ENCODE data around the gene PIEZO2.
"Not testable (repeated sequence)": the region's sequence is repeated elsewhere in the genome, so short reads cannot be mapped to it uniquely, and the experiment has no call there.

Gene PIEZO2

DNA sequence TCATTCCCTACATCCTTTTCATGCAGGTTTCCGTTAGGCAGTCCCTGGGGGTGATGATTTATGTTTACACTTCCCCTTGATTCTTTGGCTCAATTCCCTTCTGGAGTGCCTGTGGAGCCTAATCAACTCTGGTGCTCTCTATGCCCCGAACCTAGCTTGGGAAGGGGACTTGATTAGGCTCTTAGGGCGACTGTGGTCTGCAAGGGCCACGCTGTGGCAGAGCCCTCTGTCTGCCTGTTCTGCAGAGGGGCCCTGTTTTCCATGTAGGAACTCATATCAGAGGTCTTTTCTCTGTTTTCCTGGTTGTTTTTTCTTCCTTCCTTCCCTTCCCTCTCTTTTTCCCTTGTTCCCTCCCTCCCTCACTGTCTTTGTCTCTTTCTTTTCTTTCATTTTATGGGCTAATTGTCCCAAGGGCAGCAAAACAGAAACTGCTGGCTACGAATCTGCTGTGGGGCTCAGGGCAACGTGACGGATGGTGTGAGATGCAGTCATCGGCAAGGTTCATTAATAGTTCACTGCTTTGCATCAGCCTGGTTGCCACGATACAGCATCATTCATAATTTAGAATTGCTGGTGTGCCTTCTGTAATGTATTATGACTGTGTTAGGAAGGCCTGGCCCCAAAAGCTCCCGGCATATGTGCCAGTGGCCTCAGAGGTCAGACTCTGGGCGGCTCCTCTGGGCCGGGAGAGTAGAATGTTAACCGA lies 489.0 kb downstream of the PIEZO2 start:
- no peak for DNase-seq

DNA sequence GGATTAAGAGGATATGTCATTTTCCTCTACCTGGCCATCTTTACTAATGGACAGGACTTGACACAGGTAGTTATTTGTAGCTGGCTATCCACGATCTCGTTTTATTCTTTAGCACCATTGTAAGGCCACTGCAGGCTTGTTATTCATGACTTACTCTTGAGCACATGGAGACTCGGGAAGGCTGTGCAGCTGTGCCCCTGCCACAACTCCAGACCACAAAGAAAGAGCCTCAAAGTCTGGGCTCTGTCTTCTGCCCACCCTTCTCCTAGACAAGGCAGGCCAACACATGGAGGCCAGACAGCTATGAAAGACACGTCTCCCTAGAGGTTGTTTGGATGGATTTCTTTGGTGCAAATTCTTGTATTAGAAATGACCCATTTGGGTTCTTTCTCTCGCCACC lies 489.8 kb downstream of the PIEZO2 start:
- no peak for DNase-seq

DNA sequence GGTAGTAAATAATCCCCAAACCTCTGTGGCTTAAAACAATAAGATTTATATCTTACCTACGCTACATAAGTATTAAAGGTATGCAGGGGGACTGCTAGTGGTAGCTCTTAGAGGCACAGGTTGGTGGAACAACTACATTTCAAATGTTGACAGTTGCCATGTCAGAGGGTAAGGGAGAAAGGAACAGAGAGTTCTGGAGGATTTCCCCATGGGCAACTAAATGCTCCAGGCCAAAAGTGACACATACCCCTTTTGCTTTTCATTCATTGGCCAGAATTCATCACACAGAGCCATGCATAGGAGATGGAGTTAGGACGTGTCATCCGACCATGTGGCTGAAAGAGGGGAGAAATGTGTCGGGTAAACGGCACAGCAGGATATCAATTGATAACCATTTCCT lies 490.4 kb downstream of the PIEZO2 start:
- no peak for DNase-seq

DNA sequence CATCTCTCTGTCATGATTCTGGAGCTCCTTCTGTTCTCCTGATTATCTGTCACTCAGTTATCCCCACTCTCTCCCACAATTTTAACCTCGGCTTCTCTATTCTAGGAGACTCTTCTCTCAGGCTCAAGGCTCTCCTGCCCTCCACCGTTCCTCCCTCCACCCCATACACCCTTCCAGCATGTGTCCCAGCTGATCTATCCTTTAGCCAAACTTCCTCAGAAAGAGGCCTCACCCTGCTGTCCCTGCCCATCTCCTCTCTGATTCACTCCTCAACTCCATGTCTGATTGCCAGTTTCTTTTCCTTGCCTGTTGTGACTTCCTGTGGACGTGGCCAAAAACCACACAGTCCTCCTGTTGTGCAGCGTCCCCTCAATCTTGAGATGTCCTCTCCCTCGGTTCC lies 505.4 kb downstream of the PIEZO2 start:
- not testable (repeated sequence) for DNase-seq

DNA sequence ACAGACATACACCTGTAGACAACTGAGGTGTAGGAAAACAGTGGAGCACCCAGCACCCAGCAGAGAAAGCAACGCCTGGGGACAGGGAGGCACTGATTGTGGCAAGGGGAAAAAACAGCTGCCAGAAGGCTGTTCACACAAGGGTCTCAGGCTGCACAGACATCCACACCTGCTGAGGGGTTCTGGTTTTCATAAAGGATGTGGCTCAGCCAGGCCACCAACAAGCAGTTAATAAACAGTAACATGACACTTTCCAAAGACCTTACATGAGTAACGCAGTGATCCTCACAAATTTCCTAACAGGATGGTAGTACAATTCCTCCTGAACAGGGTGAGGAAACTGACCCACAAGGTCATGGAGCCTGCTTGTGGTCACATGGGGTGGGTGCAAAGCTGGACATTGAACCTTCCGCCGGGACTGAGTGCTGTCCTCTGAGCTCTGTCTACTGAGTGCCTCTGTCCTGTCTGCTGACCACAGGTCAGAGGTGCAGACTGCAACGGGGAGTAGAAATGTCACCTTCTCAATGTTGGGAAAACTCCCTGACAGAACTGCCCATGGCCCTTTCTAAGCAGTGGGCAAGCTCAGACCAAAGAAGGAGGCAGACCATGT lies 506.3 kb downstream of the PIEZO2 start:
- not testable (repeated sequence) for DNase-seq

DNA sequence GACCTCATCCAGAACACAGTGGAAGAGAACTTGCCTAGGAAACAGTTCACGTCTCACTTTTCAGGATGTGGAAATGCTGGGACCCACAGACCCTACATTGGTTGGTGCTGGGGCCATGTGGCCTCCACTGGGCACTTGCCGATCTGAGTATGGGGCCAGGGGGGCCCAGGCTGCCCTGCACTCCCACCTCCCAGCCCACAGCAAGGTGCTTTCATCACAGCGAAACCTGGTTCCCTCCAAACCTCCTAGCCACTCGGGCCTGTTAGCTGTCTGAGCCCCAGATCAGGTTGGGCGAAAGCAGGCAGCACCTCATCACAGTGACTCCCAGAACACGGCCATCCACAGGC lies 510.9 kb downstream of the PIEZO2 start:
- DNase-seq, result not testable (repeated sequence)

DNA sequence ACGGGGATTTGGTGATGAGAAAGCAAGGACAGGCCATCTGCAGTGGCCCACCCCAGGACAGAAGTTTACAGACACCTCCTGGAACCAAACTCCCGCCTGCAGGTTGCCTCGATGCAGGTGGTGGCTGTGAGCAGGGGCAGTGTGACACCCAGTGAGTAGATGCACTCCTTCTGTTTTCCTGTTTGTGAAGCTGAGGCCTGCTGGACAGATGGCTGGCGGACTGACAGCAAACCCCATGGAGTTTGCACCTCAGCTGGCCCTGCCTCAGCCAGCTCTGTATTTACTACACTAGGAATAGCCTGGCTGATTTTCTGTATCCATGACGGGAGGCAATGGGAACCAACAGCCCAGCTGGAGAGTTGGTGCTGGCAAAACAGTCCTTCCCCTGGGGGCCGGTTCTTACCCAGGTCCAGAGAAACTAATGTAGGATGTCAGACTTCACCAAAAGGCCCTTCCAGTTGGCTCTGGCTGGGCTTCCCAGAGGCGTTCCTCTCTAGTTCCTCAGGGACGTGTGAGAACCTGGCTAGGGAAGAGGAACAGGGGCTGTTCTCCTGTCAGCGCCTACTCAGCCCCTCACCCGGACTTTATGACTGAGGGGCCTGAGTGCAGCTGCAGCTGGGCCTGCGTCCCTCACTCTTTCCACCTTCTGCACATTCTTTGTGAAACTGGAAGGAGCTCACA lies 511.4 kb downstream of the PIEZO2 start:
- not testable (repeated sequence) for DNase-seq

DNA sequence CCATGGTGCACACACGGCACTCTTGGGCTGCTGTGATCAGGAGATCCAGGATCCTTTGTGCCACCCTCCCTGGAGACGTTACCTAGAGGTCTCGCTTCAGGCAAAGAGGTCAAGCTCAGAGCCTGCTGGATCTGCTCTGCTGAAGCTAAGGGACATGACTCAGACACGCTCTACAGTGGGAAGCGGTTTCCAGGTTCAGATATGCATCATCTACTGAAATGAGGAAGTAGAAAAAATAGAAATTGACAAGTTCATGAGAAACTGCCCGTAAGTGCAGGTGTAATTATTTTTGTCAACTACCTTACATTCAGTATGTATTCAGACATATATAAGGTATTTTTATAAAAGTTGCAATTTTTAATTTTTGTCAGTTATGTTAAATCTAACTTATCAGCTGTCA lies 520.3 kb downstream of the PIEZO2 start:
- DNase-seq, result not testable (repeated sequence)

DNA sequence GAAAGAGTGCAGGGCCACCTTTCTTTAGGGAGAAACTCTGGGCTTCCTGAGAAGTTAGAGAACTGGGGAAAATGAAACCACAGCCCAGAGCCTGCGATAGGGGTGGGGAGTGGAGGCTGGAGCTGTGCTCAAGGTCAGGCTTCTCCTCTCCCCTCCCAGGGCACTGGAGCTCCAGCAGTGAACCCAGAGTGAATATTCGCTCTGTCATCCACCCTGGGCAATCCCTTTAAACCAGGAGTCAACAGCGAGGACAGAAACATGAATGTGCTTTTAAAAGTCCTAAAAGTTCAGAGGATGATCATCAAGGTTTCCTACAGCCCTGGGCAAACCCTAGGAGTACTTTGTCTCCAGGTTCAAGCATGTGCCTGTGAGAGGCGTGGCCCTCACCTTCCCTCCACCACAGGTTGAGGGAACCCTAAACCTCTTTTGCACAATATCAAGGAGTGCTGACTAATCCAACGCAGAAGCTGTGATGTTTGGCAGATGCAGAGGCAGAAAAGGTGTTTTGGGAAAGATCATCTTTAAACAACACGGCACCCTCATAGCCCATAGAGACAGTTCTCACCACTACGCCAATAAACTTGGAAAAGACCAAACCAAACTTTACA lies 522.7 kb downstream of the PIEZO2 start:
- not testable (repeated sequence) for DNase-seq

DNA sequence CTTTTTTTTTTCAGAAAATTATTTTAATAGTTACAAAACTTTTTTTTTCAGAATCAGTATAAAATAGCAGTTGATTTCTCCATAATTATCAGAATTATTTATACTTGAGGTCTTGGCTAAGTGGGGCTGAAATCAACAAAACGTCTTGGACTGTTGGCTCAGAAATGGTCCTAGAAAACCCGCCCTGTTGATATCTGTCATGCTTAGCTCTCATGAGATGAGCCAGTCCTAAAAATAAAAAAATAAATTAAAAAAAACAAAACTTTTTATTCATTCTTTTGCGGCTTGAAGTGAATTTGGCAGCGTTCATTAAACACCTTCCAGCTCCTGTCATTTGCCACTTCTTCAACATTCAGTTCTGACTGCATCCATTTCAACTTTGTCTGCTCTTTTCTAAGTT lies 525.8 kb downstream of the PIEZO2 start:
- DNase-seq, result not testable (repeated sequence)

DNA sequence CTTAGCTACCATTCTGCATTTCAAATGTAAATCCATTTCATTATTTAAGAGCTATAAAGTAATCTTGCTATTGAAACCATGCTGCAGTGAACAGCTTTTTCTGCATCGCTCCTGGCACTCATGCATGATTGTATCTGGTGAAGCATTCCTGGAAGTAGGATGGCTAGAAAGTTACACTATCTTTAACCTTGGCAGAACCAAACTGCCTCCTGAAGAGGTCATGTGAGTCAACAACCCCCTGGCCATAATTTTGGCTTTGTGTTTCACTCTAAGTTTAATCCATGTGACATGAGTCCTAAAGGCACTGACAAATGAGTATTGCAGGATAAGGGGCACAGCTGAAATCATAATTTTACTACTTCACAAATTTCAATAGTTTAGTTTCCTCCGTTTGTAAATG lies 526.4 kb downstream of the PIEZO2 start:
- not testable (repeated sequence) for DNase-seq

DNA sequence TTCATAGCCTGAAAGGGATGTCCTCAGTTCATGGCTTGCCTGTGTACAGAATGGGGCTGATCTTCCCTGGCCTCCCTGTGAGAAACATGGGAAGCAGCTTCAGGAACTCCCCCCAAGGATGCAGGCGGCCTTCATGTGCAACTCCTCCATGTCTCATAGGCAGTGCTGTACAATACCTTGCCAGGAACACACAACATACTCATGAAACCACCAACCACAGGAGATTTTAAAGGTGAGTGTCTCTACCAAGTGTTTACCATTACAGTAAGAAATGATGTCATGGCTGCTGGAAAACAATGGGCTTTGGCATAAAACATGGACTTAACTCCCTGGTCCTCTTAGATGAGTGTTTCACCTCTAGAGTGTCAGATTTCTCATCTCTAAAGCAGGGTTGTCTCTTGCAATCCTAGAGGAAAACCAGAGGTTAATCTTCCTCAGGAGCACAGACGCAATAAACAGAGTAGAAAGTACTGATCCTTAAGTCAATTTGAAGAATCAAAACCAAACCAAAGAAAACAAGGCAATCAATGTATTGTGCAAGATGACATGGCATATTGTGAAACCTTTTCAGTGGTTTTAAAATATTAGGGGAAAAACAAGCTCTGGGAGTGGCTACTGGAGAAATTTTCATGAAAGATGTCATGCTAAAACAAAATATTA lies 528.6 kb downstream of the PIEZO2 start:
- not testable (repeated sequence) for DNase-seq

Measured in amniotic stem cell (primary cell).